NK-92 treated with Interleukin-12 subunit alpha and Interleukin-12 subunit beta, amount 100 ng/mL, for 24 hours (cell line): ENCODE results near the gene HASPIN.
"Not testable (repeated sequence)": the region's sequence is repeated elsewhere in the genome, so short reads cannot be mapped to it uniquely, and the experiment has no call there.

ENCODE experiments used
- DNase-seq: peaks from one replicate; lab custom pipeline; 2025; lab: John Stamatoyannopoulos, UW

HASPIN gene

GRCh38 chr17:3695723-3696411 is 27.8 kb upstream of the HASPIN start, which contains the start of gene P2RX5:
Gene P2RX5 (minus strand): TSS chr17:3696155. CDS start chr17:3696005, 150 bp downstream.
- DNase-seq: peak; percentile 63

DNA sequence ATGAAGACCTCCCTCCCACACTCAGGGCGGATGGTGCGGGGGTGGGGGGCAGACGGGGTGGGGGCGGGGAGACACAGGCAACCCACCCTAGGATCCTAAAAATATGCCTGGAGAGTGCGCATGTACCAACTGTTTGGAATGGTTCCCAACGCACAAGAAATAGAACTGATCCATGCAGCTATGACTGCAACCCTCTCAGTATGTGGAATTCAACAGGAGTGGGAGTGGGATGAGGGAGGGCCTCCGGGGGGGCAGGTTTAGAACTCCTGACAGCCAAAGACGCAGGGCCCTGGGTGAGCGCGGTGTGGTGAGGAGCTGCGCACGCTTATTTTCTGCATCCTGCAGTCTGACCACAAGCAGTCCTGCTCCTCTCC is 26.6 kb upstream of the HASPIN start:
- DNase-seq: no peak

- no peak for DNase-seq
These were observed 25.6 kb upstream of the HASPIN start for GRCh38 chr17:3698139-3698538.

DNA sequence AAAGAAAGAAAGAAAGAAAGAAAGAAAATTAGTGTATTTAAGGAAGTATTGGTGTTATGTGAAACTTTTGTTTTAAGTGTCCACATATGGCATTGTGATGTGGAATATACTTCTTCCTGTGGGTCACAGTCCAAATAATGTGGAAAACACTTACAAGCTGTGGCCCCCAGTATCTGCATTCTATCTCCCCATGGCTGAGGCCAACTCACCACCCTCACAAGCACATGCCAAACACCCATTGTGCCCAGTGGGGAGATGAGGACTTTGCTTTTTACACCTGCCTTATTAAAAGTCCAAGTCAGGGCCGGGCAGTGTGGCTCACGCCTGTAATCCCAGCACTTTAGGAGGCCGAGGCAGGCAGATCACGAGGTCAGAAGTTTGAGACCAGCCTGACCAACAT is 23.8 kb upstream of the HASPIN start:
- DNase-seq: no peak

DNA sequence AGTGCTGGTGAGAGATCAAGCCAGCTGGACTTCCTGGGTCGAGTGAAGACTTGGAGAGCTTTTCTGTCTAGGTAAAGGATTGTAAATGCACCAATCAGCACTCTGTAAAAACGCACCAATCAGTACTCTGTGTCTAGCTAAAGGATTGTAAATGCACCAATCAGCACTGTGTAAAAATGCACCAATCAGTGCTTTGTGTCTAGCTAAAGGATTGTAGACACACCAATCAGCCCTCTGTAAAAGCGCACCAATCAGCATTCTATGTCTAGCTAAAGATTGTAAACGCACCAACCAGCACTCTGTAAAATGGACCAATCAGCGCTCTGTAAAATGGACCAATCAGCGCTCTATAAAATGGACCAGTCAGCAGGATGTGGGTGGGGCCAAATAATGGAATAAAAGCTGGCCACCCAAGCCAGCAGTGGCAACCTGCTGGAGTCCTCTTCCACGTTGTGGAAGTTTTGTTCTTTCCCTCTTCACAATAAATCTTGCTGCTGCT is 21.6 kb upstream of the HASPIN start:
- DNase-seq: not testable (repeated sequence)

DNA sequence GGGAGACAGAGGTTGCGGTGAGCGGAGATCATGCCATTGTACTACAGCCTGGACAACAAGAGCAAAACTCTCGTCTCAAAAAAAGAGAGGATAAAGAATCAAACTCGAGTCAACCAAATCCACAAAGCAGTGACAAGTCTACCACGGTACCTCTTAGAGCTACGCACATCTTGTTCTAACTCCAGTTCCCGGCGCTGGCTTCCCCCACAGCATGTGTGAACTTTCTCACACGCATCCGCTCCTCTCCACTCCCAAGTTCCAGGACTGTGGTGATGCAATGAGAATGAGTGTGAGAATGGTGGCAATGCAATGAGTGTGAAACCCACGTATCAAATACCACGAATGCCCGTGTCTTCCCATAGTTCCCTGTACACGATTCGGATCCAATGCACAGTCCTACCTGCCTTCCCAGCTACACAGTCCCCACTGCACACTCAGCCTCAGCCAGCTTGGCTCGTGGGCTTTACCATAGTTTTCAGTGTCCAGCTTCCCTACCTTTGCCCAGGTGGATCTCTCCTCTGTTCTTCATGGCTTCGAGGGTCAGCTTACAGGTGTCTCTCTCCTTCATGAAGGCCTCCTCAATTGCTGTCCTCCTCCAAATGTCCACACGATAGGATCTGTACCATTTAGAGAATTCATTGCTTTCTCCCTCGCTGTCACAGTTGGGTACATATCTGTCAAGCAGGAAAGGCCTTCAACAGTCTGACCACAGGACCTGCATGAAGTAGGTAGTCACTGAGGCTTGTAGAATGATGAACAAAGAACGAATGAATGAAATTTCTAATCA is 18.6 kb upstream of the HASPIN start:
- no peak for DNase-seq

DNA sequence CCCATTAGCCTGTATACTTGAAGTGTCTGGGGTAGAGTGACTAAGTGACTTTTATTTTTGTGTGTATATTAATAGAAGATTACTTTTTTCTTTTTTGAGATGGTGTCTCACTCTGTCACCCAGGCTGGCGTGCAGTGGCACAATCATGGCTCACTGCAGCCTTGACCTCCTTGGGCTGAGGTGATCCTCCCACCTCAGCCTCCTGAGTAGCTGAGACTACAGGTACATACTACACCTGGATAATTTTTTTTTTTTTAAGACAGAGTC is 18.1 kb upstream of the HASPIN start:
- DNase-seq: not testable (repeated sequence)

GRCh38 chr17:3708366-3708765 is 15.3 kb upstream of the HASPIN start:
- no peak for DNase-seq

DNA sequence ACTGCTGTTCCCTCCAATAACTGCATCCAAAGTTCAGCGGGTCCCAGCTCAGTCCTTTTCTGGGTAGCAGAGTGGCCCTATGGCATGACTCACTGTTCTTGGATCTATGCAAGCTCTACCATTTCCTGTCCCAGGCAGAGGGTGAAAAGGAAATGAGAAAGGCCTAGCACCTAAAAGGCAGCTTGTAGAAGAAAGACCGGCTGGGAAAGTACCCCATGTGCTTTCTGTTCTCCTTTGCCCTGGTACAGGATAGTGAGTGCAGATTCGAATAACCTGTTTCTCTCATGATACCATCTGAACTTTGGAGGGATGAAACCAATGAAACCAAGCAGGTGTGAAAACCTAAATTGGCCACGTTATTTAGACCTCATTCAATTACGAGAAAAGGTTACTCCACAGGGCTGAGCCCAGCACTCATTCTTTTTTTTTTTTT is 12.7 kb upstream of the HASPIN start:
- peak; percentile 52 for DNase-seq

DNA sequence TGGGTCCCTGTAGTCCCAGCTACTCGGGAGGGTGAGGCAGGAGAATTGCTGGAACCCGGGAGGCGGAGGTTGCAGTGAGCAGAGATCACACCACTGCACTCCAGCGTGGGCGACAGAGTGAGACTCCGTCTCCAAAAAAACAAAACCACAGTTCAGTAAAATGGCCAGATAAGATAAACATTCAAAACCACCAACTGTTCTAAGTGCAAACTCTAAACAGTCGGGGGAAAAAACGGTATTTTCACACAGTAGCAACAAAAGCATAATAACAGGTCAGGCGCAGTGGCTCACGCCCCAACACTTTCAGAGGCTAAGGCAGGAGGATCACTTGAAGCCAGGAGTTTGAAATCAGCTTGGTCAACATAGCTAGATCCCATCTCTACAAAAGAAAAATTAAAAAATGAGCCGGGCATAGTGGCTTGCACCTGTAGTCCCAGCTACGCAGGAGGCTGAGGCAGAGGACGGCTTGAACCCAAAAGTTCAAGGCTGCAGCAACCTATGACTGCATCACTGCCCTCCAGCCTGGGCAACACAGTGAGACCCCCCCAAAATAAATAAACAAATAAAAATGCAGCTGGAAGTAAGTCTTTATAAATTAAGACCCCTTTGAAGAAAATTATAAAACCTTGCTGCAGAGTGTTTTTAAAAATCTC is 10.8 kb upstream of the HASPIN start:
- no peak for DNase-seq

DNA sequence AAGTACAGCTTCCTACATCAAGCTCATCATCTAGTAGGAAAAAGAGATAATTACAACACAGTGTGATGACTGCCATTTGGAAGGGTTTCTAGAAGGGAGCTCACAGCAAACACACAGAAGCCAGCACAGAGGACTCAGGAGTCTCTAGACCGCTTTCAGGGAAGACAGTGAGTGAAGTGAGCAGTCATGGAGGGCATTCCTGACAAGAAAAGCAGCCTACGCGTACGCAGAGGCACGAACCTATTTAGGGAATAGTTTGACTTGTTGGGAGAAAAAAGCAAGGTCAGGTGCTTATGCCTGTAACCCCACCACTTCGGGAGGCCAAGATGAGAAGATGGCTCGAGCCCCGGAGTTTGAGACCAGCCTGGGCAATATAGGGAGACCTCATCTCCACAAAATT is 8.4 kb upstream of the HASPIN start:
- DNase-seq: no peak

DNA sequence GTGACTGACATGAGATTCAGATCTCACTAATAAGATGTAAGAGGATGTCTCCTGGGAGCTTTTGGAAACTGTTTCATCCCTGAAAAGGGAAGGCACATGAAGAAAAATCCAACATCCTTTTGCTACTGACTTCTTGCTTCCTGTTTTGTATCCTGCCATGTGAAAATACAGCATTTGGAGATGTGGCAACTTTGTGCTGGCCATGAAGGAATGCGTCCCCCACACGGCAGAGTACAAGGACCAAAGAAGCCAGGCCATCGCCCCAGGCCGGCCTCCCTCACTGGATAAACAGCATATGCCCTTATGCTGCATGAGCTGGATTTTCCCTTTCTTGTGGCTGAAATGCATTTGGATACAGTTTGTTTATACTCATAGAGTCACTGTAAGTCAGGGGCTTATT is 5.5 kb upstream of the HASPIN start:
- no peak for DNase-seq

DNA sequence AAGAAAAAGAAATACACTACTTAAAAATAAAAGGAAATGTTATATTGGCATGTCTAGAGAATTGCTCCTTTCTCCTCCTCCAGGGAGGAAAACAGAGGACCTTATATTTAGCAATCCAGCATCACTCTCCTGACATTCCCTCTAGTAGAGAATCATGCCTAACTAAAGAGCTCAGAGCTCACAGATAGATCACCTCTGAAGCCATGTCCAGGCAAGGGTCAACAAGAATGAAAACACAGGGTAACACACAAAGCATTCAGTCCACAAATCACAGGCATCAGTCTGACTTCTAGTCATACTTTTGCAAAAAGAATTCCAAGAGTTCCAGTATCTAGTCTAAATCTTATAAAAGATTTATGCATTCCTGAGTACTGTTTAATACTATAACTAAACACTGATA is 4.4 kb upstream of the HASPIN start:
- no peak for DNase-seq

DNA sequence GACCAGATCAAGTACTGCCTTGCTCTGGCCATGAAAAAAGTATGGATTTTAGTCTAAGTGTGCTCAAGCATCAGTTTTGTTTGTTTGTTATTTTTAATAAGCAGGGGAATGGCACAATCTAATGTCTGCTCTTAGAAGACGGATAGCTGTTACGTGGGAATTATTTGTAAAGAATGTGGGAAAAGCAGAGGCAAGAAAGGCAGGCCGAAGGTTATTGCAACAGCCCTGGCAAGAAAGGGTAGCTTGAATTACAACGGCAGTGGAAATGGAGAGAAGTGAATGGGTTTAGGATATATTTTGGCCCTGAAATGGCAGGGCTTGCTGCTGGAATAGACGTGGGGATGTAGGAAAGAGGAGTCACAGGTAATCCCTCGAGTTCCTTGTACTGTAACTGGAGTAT is 987 bp upstream of the HASPIN start:
- DNase-seq: no peak

GRCh38 chr17:3723188-3723555 is 531 bp upstream of the HASPIN start:
- DNase-seq: no peak

GRCh38 chr17:3724378-3725077 is 825 bp downstream of the HASPIN start:
- DNase-seq: no peak

- no peak for DNase-seq
These were observed 3.3 kb downstream of the HASPIN start for GRCh38 chr17:3727041-3727440.

DNA sequence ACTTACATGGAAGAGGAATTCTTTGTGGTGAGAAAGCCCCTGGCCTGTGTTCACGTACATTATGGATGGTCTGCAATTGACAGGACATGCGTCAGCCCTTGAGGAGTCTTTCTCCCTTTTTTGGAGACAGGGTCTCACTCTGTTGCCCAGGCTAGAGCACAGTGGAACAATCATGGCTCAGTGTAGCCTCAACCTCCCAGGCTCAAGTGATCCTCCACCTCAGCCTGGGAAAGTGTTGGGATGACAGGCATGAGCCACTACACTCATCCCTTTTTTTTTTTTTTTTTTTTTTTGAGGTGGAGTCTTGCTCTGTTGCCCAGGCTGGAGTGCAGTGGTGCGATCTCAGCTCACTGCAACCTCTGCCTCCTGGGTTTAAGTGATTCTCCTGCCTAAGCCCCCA is 4.4 kb downstream of the HASPIN start:
- not testable (repeated sequence) for DNase-seq

- DNase-seq: no peak
These were observed 6.2 kb downstream of the HASPIN start for GRCh38 chr17:3729881-3730280.

GRCh38 chr17:3730881-3731429 is 7.3 kb downstream of the HASPIN start:
- DNase-seq: no peak

DNA sequence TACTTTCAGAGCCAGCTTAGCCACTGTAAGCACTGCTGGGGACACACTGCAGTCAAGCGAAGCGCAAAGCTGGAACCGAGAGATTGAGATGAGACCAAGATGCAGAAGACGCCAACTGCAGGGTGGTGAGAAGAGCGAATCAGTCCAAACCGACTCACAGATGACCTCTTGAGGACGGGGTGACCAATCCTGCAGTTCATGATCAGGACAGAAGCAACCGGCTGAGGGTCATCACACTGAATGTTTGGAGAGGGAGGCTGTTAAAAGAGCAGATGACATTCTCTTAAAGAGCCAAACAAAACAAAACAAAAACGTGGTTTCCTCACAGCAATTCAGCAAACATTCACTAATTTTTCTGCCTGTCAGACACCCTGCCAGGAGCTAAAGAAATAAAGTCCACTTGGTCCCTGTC is 8.5 kb downstream of the HASPIN start:
- no peak for DNase-seq

- not testable (repeated sequence) for DNase-seq
These were observed 11.2 kb downstream of the HASPIN start for GRCh38 chr17:3734911-3735276.
